K562 (cell line): Measurements from ENCODE around the gene SND1. TPM values are rescaled to one million over a fixed set of nuclear protein-coding genes. Genes with fewer than 3 reads are reported as not detected.

ENCODE experiments used
- ATAC-seq: fragments of 200-7000 bp; cut with Tn5 transposase; 3 replicates; pipeline ENCODE4 v1.9.1; 2020; ENCODE audit warnings: moderate library complexity
- BruUV-seq: library from RNA; stranded (reverse); fragments of 400-500 nt; replicated peaks from 2 replicates; lab custom pipeline; 2021; lab: Mats Ljungman, UMichigan
- CTCF ChIA-PET: fragments of 300-600 bp; formaldehyde crosslinking; extraction: SDS; loops from one replicate; lab custom pipeline; 2021; ENCODE audit warnings: low intra/inter-chr PET ratio; lab: Yijun Ruan, JAX
- POLR2A ChIA-PET: fragments of 300-600, 350-650 bp; sonication (Branson Sonifier 250); formaldehyde crosslinking; extraction: SDS; loops from one replicate; lab custom pipeline; 2021; ENCODE audit warnings: antibody characterized with exemption, inconsistent platforms; lab: Yijun Ruan, JAX
- DNase-seq, 4 experiments: peaks; one replicate each; pipeline versions ENCODE4 v3.0.0 to v3.0.0-alpha.2; 2011 to 2018; ENCODE audit warnings: low spot score in 3 of 4, mixed read lengths in 3 of 4; ENCODE audit errors: extremely low read depth in 1 of 4
- FAIRE-seq: peaks from 2 replicates; lab custom pipeline; 2011; peaks lifted over from hg19 to GRCh38; lab: Jason Lieb, UNC
- H2AFZ ChIP-seq: 2 replicates; pipeline ENCODE4 v1.6.0; 2011; ENCODE audit warnings: low read depth, low read length, control low read depth, inconsistent platforms
- H3K27ac ChIP-seq: fragments of 200-600 bp; 3 replicates; pipeline ENCODE4 v1.8.0; 2011; ENCODE audit warnings: low read depth, mild to moderate bottlenecking, control low read depth, inconsistent platforms, low read length, moderate library complexity, mixed read lengths; ENCODE audit errors: extremely low read depth
- H3K27me3 ChIP-seq, 2 experiments: fragments of 300-600 bp in 1 of 2; 2 replicates in 1 of 2; 3 replicates in 1 of 2; pipeline versions ENCODE4 v1.6.0 to v1.8.0; 2011; ENCODE audit warnings: inconsistent platforms in 2 of 2, low read length in 2 of 2, mild to moderate bottlenecking in 1 of 2, mixed read lengths in 1 of 2, moderate library complexity in 1 of 2; ENCODE audit not compliant: control insufficient read depth in 2 of 2, insufficient read depth in 2 of 2
- H3K36me3 ChIP-seq: fragments of 300-600 bp; 3 replicates; pipeline ENCODE4 v1.8.0; 2011; ENCODE audit warnings: mild to moderate bottlenecking, low read length, inconsistent platforms; ENCODE audit not compliant: control insufficient read depth, insufficient read depth
- H3K4me1 ChIP-seq, 2 experiments: fragments of 200-600 bp in 1 of 2; replicated peaks in 1 of 2; 2 replicates in 1 of 2; 3 replicates in 1 of 2; pipeline versions ENCODE4 v1.5.1 to v1.8.0; 2011; ENCODE audit warnings: inconsistent platforms in 2 of 2, low read length in 2 of 2, mild to moderate bottlenecking in 1 of 2, mixed read lengths in 1 of 2, moderate library complexity in 1 of 2; ENCODE audit not compliant: control insufficient read depth in 2 of 2, insufficient read depth in 2 of 2
- H3K4me2 ChIP-seq: 2 replicates; pipeline ENCODE4 v1.6.1; 2011; ENCODE audit warnings: low read length, control low read depth, inconsistent platforms, mixed read lengths; ENCODE audit not compliant: insufficient read depth
- H3K4me3 ChIP-seq: fragments of 200-600 bp; sonication (generic), shearing (Covaris generic); 2 replicates; pipeline ENCODE4 v1.5.1; 2016; ENCODE audit warnings: control low read depth, inconsistent platforms
- H3K79me2 ChIP-seq: fragments of 200-600 bp; 3 replicates; pipeline ENCODE4 v1.8.0; 2011; ENCODE audit warnings: low read length, inconsistent platforms; ENCODE audit not compliant: control insufficient read depth, insufficient read depth
- H3K9ac ChIP-seq, 2 experiments: 2 replicates each; pipeline versions ENCODE4 v1.6.0 to v1.6.1; 2011; ENCODE audit warnings: low read depth in 2 of 2, low read length in 2 of 2, control low read depth in 1 of 2, inconsistent platforms in 1 of 2, mild to moderate bottlenecking in 1 of 2, mixed read lengths in 1 of 2; ENCODE audit not compliant: insufficient read depth in 1 of 2
- H3K9me1 ChIP-seq: one replicate; pipeline ENCODE4 v1.6.0; 2011; ENCODE audit warnings: inconsistent platforms, mild to moderate bottlenecking, low read length, moderate library complexity; ENCODE audit not compliant: control insufficient read depth, insufficient read depth
- H3K9me3 ChIP-seq: replicated peaks from 2 replicates; pipeline ENCODE4 v1.5.1; 2011; ENCODE audit warnings: low read depth, low read length, inconsistent platforms; ENCODE audit not compliant: control insufficient read depth, insufficient read depth
- H4K20me1 ChIP-seq: replicated peaks from 2 replicates; pipeline ENCODE4 v1.6.1; 2011; ENCODE audit warnings: low read length, inconsistent platforms, mixed read lengths; ENCODE audit not compliant: control insufficient read depth, insufficient read depth
- CBX2 ChIP-seq: fragments of 200-600 bp; sonication (generic); IDR thresholded peaks from one replicate; pipeline ENCODE4 v1.6.1; 2012; ENCODE audit warnings: mild to moderate bottlenecking, low read length, inconsistent platforms; ENCODE audit not compliant: insufficient read depth, poor library complexity, severe bottlenecking
- CEBPB ChIP-seq: fragments of 450-650 bp; IDR thresholded peaks from 2 replicates; pipeline ENCODE4 v1.6.1; 2016; ENCODE audit warnings: missing genetic modification characterization, missing compliant biosample characterization
- FOS ChIP-seq: IDR thresholded peaks from 3 replicates; pipeline ENCODE4 v1.6.1; 2011; ENCODE audit not compliant: insufficient read length; ENCODE audit errors: extremely low read depth
- HEY1 ChIP-seq: fragments of 250-450 bp; sonication (Bioruptor Pico); IDR thresholded peaks from 2 replicates; pipeline ENCODE4 v1.5.0; 2020; ENCODE audit warnings: mild to moderate bottlenecking, moderate library complexity, borderline replicate concordance
- KDM2B ChIP-seq: fragments of 250-450 bp; sonication (Bioruptor Pico); IDR thresholded peaks from 2 replicates; pipeline ENCODE4 v1.8.0; 2021; ENCODE audit warnings: mild to moderate bottlenecking, moderate library complexity
- NFIX ChIP-seq: fragments of 250-450 bp; sonication (Bioruptor Pico); IDR thresholded peaks from 2 replicates; pipeline ENCODE4 v1.4.0; 2020; ENCODE audit warnings: low read depth, mild to moderate bottlenecking, moderate library complexity
- SMARCA4 ChIP-seq: fragments of 450-650 bp; IDR thresholded peaks from 2 replicates; pipeline ENCODE4 v1.6.1; 2016
- STAT5B ChIP-seq: fragments of 250-450 bp; sonication (Bioruptor Pico); IDR thresholded peaks from 2 replicates; pipeline ENCODE4 v1.8.0; 2021; ENCODE audit warnings: mild to moderate bottlenecking, inconsistent platforms
- TCF3 ChIP-seq: sonication (generic); formaldehyde crosslinking; IDR thresholded peaks from 2 replicates; pipeline ENCODE4 v1.4.0; 2020; ENCODE audit warnings: mild to moderate bottlenecking, missing genetic modification reagents
- ZNF57 ChIP-seq: fragments of 450-650 bp; formaldehyde crosslinking; IDR thresholded peaks from 2 replicates; pipeline ENCODE4 v1.4.0; 2020; ENCODE audit warnings: mild to moderate bottlenecking, moderate library complexity
- ZNF79 ChIP-seq: fragments of 250-450 bp; sonication (Bioruptor Pico); IDR thresholded peaks from 2 replicates; pipeline ENCODE4 v1.4.0; 2020; ENCODE audit warnings: low read depth, mild to moderate bottlenecking, moderate library complexity
- WGBS: fragments of 100-300 bp; shearing (Covaris generic); methylation state at CpG from one replicate; pipeline ENCODE4 v1.1.6; 2016; ENCODE audit warnings: low coverage, mixed read lengths; ENCODE audit not compliant: insufficient coverage; ENCODE audit errors: missing lambda C conversion rate; 5-methylcytosine and 5-hydroxymethylcytosine counted together
- in situ Hi-C: fragments of 300-500 bp; cut with MboI; formaldehyde crosslinking; loops from 4 replicates; pipeline ENCODE4 v1.15.0; 2018; ENCODE audit warnings: inconsistent platforms, mixed read lengths
- intact Hi-C: fragments of 100-400 bp; cut with micrococcal nuclease; formaldehyde crosslinking; loops from 2 replicates; pipeline ENCODE4 v1.14.2; 2022
- polyA plus RNA-seq, 8 experiments: library from polyadenylated mRNA; depleted of rRNA in 4 of 8; stranded (reverse) in 5 of 8; unstranded in 3 of 8; fragments of >200 nt; fragmentation: Nextera tagmentation in 2 of 8; fragmentation: Illumina TruSeq in 1 of 8; extraction: Ambion mirVana in 2 of 8; extraction: Trizol in 1 of 8; gene quantifications; 2 replicates each; pipeline versions ENCODE4 v1.2.1 to v1.2.3, GENCODE V29; 2011 to 2014; ENCODE audit warnings: inconsistent platforms in 1 of 8, missing spikeins in 1 of 8
- total RNA-seq, 7 experiments: library from RNA; depleted of rRNA in 6 of 7; stranded (reverse); fragments of >200 nt in 6 of 7; fragmentation: Illumina TruSeq in 2 of 7; extraction: Trizol in 2 of 7; gene quantifications; 2 replicates each; pipeline versions ENCODE4 v1.2.1 to v1.2.3, GENCODE V29; 2011 to 2021; ENCODE audit warnings: low replicate concordance in 1 of 7
- TF ChIP-seq, protein P1 (sequence below): sonication (generic); IDR thresholded peaks from 2 replicates; pipeline ENCODE4 v1.6.1; 2016
- TF ChIP-seq, protein P2 (sequence below), 2 experiments: IDR thresholded peaks; 2 replicates each; pipeline ENCODE4 v1.6.1; 2011; ENCODE audit warnings: borderline replicate concordance in 1 of 2, control low read depth in 1 of 2, low read depth in 1 of 2, low read length in 1 of 2, mild to moderate bottlenecking in 1 of 2, mixed read lengths in 1 of 2, moderate library complexity in 1 of 2; ENCODE audit not compliant: insufficient read depth in 1 of 2, insufficient read length in 1 of 2, poor library complexity in 1 of 2, severe bottlenecking in 1 of 2; ENCODE audit errors: extremely low read depth in 1 of 2
- TF ChIP-seq, protein P3 (sequence below): fragments of 450-650 bp; IDR thresholded peaks from 2 replicates; pipeline ENCODE4 v1.6.1; 2016; ENCODE audit warnings: low read depth, mild to moderate bottlenecking, moderate library complexity
- TF ChIP-seq, protein P4 (sequence below): fragments of 250-450 bp; sonication (Bioruptor Pico); IDR thresholded peaks from 2 replicates; pipeline ENCODE4 v1.5.0; 2020; ENCODE audit warnings: mild to moderate bottlenecking, borderline replicate concordance
- TF ChIP-seq, protein P5 (sequence below): sonication (generic); formaldehyde crosslinking; IDR thresholded peaks from 2 replicates; pipeline ENCODE4 v1.8.0; 2022; ENCODE audit warnings: mild to moderate bottlenecking, missing genetic modification reagents

Gene SND1
- total and polyA plus RNA-seq, 9 of the 15 experiments (the other 6 are each of a cell fraction or from before 2014, with no cell fraction given): 46.5 to 307 (median 191) TPM

DNA sequence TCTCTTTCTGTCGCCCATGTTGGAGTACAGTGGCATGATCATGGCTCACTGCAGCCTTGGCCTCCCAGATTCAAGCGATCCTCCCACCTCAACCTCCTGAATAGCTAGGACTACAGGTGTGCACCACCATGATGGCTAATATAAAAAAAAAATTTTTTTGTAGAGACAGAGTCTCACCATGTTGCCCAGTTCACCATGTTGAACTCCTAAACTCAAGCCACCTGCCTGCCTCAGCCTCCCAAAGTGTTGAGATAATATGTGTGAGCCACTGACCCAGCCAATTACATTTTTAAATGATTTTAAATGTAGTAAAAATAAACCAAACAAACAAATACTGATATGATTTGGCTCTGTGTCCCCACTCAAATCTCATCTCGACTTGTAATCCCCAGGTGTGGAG, 487.4 kb downstream of the SND1 start:
- DNase-seq (no peak), ATAC-seq (no peak), FAIRE-seq (no peak)
- Histone ChIP-seq H4K20me1 (no peaks in the 10 kb centered on the region), H3K36me3 (no peaks in the 10 kb centered on the region), H3K27me3 (peaks cover 11 to 24% of the 10 kb centered on the region in 2 experiments), H3K79me2 (no peaks in the 10 kb centered on the region), H3K9me1 (no peaks in the 10 kb centered on the region), H3K4me2 (no peak overlapping the region), H3K4me3 (no peak overlapping the region), H3K9ac (no peak overlapping the region), H3K9me3 (no peaks in the 10 kb centered on the region), H3K4me1 (peaks cover 16% of the 10 kb centered on the region in 2 experiments), H2AFZ (no peak overlapping the region), H3K27ac (no peak overlapping the region)
- CTCF ChIA-PET: interaction anchor here (5.3 kb wide), 1 partner anchor 70 kb away, joined by 53 read pairs; no protein-coding TSS in a partner anchor
- no TSS peak for BruUV-seq
- POLR2A ChIA-PET: interaction anchor here (0.8 kb wide), 1 partner anchor 143 kb away, joined by 3 read pairs; no protein-coding TSS in a partner anchor
- WGBS: 0% methylated on average over 3 of the region's 3 CpGs
- intact Hi-C loops (no loop called here), in situ Hi-C loops (no loop called here)
- TF ChIP-seq, protein P1, sequence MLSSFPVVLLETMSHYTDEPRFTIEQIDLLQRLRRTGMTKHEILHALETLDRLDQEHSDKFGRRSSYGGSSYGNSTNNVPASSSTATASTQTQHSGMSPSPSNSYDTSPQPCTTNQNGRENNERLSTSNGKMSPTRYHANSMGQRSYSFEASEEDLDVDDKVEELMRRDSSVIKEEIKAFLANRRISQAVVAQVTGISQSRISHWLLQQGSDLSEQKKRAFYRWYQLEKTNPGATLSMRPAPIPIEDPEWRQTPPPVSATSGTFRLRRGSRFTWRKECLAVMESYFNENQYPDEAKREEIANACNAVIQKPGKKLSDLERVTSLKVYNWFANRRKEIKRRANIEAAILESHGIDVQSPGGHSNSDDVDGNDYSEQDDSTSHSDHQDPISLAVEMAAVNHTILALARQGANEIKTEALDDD: no peak
- no peak for TF ChIP-seq ZNF57
- TF ChIP-seq, protein P2, sequence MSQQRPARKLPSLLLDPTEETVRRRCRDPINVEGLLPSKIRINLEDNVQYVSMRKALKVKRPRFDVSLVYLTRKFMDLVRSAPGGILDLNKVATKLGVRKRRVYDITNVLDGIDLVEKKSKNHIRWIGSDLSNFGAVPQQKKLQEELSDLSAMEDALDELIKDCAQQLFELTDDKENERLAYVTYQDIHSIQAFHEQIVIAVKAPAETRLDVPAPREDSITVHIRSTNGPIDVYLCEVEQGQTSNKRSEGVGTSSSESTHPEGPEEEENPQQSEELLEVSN (IDR thresholded peaks at IDR 0.05; ENCODE audit: borderline replicate concordance in 1 of 2, extremely low read depth in 1 of 2, insufficient read depth in 1 of 2, insufficient read length in 1 of 2, low read depth in 1 of 2, low read length in 1 of 2, poor library complexity in 1 of 2, severe bottlenecking in 1 of 2): no peak
- no peak for TF ChIP-seq TCF3 (CRISPR knock-in tag)
- TF ChIP-seq NFIX (CRISPR knock-in tag): no peak
- TF ChIP-seq FOS: no peak
- no peak for TF ChIP-seq CEBPB (tag)
- TF ChIP-seq, protein P3, sequence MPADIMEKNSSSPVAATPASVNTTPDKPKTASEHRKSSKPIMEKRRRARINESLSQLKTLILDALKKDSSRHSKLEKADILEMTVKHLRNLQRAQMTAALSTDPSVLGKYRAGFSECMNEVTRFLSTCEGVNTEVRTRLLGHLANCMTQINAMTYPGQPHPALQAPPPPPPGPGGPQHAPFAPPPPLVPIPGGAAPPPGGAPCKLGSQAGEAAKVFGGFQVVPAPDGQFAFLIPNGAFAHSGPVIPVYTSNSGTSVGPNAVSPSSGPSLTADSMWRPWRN: no peak
- TF ChIP-seq CBX2: no peak
- TF ChIP-seq HEY1 (CRISPR knock-in tag): no peak
- TF ChIP-seq KDM2B: no peak
- no peak for TF ChIP-seq SMARCA4
- TF ChIP-seq, protein P4, sequence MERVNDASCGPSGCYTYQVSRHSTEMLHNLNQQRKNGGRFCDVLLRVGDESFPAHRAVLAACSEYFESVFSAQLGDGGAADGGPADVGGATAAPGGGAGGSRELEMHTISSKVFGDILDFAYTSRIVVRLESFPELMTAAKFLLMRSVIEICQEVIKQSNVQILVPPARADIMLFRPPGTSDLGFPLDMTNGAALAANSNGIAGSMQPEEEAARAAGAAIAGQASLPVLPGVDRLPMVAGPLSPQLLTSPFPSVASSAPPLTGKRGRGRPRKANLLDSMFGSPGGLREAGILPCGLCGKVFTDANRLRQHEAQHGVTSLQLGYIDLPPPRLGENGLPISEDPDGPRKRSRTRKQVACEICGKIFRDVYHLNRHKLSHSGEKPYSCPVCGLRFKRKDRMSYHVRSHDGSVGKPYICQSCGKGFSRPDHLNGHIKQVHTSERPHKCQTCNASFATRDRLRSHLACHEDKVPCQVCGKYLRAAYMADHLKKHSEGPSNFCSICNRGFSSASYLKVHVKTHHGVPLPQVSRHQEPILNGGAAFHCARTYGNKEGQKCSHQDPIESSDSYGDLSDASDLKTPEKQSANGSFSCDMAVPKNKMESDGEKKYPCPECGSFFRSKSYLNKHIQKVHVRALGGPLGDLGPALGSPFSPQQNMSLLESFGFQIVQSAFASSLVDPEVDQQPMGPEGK (CRISPR knock-in tag): no peak
- TF ChIP-seq STAT5B: no peak
- TF ChIP-seq, protein P5, sequence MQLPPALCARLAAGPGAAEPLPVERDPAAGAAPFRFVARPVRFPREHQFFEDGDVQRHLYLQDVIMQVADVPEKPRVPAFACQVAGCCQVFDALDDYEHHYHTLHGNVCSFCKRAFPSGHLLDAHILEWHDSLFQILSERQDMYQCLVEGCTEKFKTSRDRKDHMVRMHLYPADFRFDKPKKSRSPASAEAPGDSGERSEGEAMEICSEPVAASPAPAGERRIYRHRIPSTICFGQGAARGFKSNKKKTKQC (CRISPR knock-in tag): no peak
- no peak for TF ChIP-seq ZNF79
